Measurements from ENCODE around the gene CD300LF. TPM values are rescaled to one million over a fixed set of nuclear protein-coding genes. Genes with fewer than 3 reads are reported as not detected.
A peak's percentile ranks its signal among the peaks of the same experiment; 100 is the strongest.

The CD300LF gene
- total and polyA plus RNA-seq, 9 of the 15 experiments (the other 6 are each of a cell fraction or from before 2014, with no cell fraction given): not detected

DNA sequence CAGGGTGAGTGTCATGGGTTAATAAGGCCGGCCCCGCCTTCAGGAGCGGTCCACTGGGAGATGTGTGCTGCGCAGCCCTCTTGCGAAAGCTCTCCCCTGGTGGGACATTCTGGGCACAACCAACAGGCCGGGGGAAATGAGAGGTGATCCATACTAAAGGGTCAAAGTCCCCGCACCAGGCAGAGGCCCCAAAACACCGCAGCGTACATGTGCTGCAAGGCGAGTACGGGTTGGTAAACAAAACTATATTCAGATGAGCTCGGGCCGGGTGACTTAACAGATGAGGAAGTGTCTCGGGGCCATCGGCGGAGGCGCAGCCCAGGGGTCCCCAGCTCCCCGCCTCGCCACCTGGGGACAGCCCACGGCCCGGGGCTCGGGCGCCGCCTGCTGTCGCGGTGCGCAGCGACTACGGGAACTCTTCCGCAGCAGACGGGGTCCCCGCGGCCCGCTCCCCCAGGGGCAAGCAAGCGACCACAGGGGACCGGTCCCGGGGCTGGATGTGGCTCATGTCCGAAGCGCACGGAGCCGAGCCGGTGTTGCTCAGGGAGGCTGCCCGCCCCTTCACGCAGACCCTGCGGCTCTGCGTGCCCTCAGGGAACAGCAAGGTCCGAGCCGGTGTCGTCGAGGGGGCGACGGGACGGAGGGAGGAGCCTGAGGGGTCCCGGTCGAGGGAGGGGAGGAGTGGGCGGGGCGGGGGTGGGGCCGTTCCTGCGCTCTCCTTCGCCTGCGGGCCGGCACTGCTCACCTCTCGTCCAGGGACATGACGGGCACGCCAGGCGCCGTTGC, 24.0 kb upstream of the CD300LF start, which contains the start of gene RAB37 (continued):
- TF ChIP-seq, protein P1, sequence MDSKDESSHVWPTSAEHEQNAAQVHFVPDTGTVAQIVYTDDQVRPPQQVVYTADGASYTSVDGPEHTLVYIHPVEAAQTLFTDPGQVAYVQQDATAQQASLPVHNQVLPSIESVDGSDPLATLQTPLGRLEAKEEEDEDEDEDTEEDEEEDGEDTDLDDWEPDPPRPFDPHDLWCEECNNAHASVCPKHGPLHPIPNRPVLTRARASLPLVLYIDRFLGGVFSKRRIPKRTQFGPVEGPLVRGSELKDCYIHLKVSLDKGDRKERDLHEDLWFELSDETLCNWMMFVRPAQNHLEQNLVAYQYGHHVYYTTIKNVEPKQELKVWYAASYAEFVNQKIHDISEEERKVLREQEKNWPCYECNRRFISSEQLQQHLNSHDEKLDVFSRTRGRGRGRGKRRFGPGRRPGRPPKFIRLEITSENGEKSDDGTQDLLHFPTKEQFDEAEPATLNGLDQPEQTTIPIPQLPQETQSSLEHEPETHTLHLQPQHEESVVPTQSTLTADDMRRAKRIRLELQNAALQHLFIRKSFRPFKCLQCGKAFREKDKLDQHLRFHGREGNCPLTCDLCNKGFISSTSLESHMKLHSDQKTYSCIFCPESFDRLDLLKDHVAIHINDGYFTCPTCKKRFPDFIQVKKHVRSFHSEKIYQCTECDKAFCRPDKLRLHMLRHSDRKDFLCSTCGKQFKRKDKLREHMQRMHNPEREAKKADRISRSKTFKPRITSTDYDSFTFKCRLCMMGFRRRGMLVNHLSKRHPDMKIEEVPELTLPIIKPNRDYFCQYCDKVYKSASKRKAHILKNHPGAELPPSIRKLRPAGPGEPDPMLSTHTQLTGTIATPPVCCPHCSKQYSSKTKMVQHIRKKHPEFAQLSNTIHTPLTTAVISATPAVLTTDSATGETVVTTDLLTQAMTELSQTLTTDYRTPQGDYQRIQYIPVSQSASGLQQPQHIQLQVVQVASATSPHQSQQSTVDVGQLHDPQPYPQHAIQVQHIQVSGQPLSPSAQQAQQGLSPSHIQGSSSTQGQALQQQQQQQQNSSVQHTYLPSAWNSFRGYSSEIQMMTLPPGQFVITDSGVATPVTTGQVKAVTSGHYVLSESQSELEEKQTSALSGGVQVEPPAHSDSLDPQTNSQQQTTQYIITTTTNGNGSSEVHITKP (IDR thresholded peaks at IDR 0.05; ENCODE audit: partially characterized antibody): peak; percentile 81
- TF ChIP-seq RAD21 (CRISPR knock-in tag; conservative IDR thresholded peaks at IDR 0.05 in 1 of 2, IDR thresholded peaks at IDR 0.05 in 1 of 2): peak; percentile 80 to 81
- TF ChIP-seq HDAC1 (IDR thresholded peaks at IDR 0.05): no peak
- 0 out of 2 replicates have a peak, but pooled peaks have one; percentile 17 for TF ChIP-seq RB1 (IDR thresholded peaks at IDR 0.05; ENCODE audit: low read depth)
- peak; percentile 59; the same call in 1 of the 2 replicates for TF ChIP-seq ZBTB7A (IDR thresholded peaks at IDR 0.05; ENCODE audit: borderline replicate concordance, control insufficient read depth, low read depth, low read length)
- 0 out of 2 replicates have a peak, but pooled peaks have one; percentile 29 for TF ChIP-seq SMC3 (conservative IDR thresholded peaks at IDR 0.05; ENCODE audit: insufficient read depth, low read depth, low read length)
- TF ChIP-seq ZBTB17 (CRISPR knock-in tag; IDR thresholded peaks at IDR 0.05): 0 out of 2 replicates have a peak, but pooled peaks have one; percentile 20
- TF ChIP-seq, protein P2, sequence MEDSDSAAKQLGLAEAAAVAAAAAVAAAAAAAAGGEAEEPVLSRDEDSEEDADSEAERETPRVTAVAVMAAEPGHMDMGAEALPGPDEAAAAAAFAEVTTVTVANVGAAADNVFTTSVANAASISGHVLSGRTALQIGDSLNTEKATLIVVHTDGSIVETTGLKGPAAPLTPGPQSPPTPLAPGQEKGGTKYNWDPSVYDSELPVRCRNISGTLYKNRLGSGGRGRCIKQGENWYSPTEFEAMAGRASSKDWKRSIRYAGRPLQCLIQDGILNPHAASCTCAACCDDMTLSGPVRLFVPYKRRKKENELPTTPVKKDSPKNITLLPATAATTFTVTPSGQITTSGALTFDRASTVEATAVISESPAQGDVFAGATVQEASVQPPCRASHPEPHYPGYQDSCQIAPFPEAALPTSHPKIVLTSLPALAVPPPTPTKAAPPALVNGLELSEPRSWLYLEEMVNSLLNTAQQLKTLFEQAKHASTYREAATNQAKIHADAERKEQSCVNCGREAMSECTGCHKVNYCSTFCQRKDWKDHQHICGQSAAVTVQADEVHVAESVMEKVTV (CRISPR knock-in tag; IDR thresholded peaks at IDR 0.05): peak; percentile 57
- TF ChIP-seq, protein P3, sequence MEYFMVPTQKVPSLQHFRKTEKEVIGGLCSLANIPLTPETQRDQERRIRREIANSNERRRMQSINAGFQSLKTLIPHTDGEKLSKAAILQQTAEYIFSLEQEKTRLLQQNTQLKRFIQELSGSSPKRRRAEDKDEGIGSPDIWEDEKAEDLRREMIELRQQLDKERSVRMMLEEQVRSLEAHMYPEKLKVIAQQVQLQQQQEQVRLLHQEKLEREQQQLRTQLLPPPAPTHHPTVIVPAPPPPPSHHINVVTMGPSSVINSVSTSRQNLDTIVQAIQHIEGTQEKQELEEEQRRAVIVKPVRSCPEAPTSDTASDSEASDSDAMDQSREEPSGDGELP (CRISPR knock-in tag; IDR thresholded peaks at IDR 0.05; ENCODE audit: borderline replicate concordance): 0 out of 2 replicates have a peak, but pooled peaks have one; percentile 10
- peak; percentile 78 for TF ChIP-seq NCOA6 (IDR thresholded peaks at IDR 0.05)

Measured in K562 (cell line).